ENCODE data around the gene SIL1. TPM values are rescaled to one million over a fixed set of nuclear protein-coding genes. Genes with fewer than 3 reads are reported as not detected.
"Not testable (repeated sequence)": the region's sequence is repeated elsewhere in the genome, so short reads cannot be mapped to it uniquely, and the experiment has no call there.

SIL1 gene
- total RNA-seq, 1 donor from 2014 or later: 29.9 TPM

- no peak for TF ChIP-seq CTCF (IDR thresholded peaks at IDR 0.05; ENCODE audit: insufficient read depth, low read length, poor library complexity, severe bottlenecking)
- Histone ChIP-seq H3K4me3 (ENCODE audit: low read depth, low read length) (no peak overlapping the region), H3K36me3 (ENCODE audit: control insufficient read depth, insufficient read depth, low read length) (peaks cover 2% of the 10 kb centered on the region), H3K27me3 (ENCODE audit: control insufficient read depth, insufficient read depth, low read length) (no peaks in the 10 kb centered on the region)
- no peak for DNase-seq (ENCODE audit: low read depth)
Observed at GRCh38 chr5:138926257-138926656, 271.9 kb downstream of the SIL1 start.

GRCh38 chr5:138925090-138925635, 273.0 kb downstream of the SIL1 start:
- DNase-seq (ENCODE audit: low read depth): no peak
- no peak for TF ChIP-seq CTCF (IDR thresholded peaks at IDR 0.05; ENCODE audit: insufficient read depth, low read length, poor library complexity, severe bottlenecking)
- Histone ChIP-seq H3K27me3 (ENCODE audit: control insufficient read depth, insufficient read depth, low read length) (no peaks in the 10 kb centered on the region), H3K4me3 (ENCODE audit: low read depth, low read length) (no peak overlapping the region), H3K36me3 (ENCODE audit: control insufficient read depth, insufficient read depth, low read length) (peaks cover 2% of the 10 kb centered on the region)

- Histone ChIP-seq H3K36me3 (ENCODE audit: control insufficient read depth, insufficient read depth, low read length) (peaks cover 2% of the 10 kb centered on the region), H3K27me3 (ENCODE audit: control insufficient read depth, insufficient read depth, low read length) (no peaks in the 10 kb centered on the region), H3K4me3 (ENCODE audit: low read depth, low read length) (no peak overlapping the region)
- no peak for TF ChIP-seq CTCF (IDR thresholded peaks at IDR 0.05; ENCODE audit: insufficient read depth, low read length, poor library complexity, severe bottlenecking)
- DNase-seq (ENCODE audit: low read depth): no peak
Observed at GRCh38 chr5:138922494-138922893, 275.7 kb downstream of the SIL1 start.

GRCh38 chr5:138921362-138921761, 276.8 kb downstream of the SIL1 start:
- H3K4me3 ChIP-seq (ENCODE audit: low read depth, low read length); DNase-seq (ENCODE audit: low read depth); H3K27me3 ChIP-seq (ENCODE audit: control insufficient read depth, insufficient read depth, low read length); H3K36me3 ChIP-seq (ENCODE audit: control insufficient read depth, insufficient read depth, low read length): not testable (repeated sequence)

- H3K36me3 ChIP-seq (ENCODE audit: control insufficient read depth, insufficient read depth, low read length): peaks cover 2% of the 10 kb centered on the region
- H3K4me3 ChIP-seq (ENCODE audit: low read depth, low read length): no peak overlapping the region
- no peak for TF ChIP-seq CTCF (IDR thresholded peaks at IDR 0.05; ENCODE audit: insufficient read depth, low read length, poor library complexity, severe bottlenecking)
- no peak for DNase-seq (ENCODE audit: low read depth)
- H3K27me3 ChIP-seq (ENCODE audit: control insufficient read depth, insufficient read depth, low read length): no peaks in the 10 kb centered on the region
Observed at GRCh38 chr5:138920181-138920580, 278.0 kb downstream of the SIL1 start.

GRCh38 chr5:138918686-138919085, 279.5 kb downstream of the SIL1 start:
- no peak for TF ChIP-seq CTCF (IDR thresholded peaks at IDR 0.05; ENCODE audit: insufficient read depth, low read length, poor library complexity, severe bottlenecking)
- DNase-seq (ENCODE audit: low read depth): no peak
- H3K27me3 ChIP-seq (ENCODE audit: control insufficient read depth, insufficient read depth, low read length): no peaks in the 10 kb centered on the region
- H3K36me3 ChIP-seq (ENCODE audit: control insufficient read depth, insufficient read depth, low read length): peaks cover 1% of the 10 kb centered on the region
- H3K4me3 ChIP-seq (ENCODE audit: low read depth, low read length): no peak overlapping the region
